ENCODE measurements around the gene PDGFC.
"Not testable (repeated sequence)": the region's sequence is repeated elsewhere in the genome, so short reads cannot be mapped to it uniquely, and the experiment has no call there.

PDGFC gene

DNA sequence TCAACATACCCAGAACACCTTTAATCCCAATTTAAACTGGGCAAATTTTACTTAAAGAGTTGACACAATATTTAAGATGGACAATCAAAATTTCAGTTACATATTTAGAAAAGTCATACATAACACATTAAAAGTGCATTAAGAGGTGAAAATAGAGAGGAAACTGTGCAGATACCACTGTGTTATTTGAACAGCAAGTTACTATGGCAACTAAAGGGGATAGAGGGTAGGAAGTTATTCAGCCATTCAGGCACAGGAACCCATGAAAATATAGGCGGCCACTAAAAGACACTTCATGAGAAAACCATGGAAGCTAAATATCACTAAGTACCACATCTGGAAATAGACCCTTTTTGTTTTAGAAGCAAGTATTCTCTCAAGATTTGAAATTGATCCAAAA, 75.1 kb downstream of the PDGFC start:
- peak; percentile 34 for DNase-seq

DNA sequence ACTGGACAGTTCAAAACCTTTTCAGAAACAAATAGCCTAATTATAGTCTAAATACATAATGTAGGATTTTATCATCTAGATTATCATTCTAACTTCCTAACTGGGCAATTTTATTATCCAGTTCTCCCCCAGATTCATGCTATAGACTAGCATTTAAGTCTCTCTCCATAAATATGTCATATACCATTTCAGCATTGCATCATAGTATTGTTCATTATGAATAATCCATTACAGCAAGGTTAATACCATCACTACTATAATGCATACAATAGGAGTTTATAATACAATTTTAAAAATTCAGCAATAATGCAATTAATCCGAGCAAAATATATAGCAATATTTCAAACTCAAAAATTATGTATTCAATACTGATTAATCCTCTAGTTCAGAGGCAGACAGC, 77.4 kb downstream of the PDGFC start:
- no peak for DNase-seq

DNA sequence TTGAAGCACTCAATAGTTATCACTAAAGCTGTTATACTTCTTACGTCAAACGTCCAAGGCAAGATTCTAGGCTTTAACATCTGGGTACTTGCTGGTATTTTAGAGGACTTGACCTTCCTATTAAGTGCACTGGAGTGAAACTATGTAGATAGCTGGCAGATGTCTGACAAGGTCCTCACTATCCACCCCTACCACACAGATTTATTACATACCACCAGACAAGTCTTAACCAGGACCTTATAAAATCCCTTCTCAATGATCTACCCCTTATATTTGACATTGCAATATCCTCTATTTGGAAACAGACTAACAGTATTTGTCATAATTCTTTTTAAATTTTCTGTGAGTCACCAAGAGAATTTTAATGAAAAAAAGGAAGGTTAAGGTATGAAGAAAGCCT, 78.8 kb downstream of the PDGFC start:
- DNase-seq, result no peak

DNA sequence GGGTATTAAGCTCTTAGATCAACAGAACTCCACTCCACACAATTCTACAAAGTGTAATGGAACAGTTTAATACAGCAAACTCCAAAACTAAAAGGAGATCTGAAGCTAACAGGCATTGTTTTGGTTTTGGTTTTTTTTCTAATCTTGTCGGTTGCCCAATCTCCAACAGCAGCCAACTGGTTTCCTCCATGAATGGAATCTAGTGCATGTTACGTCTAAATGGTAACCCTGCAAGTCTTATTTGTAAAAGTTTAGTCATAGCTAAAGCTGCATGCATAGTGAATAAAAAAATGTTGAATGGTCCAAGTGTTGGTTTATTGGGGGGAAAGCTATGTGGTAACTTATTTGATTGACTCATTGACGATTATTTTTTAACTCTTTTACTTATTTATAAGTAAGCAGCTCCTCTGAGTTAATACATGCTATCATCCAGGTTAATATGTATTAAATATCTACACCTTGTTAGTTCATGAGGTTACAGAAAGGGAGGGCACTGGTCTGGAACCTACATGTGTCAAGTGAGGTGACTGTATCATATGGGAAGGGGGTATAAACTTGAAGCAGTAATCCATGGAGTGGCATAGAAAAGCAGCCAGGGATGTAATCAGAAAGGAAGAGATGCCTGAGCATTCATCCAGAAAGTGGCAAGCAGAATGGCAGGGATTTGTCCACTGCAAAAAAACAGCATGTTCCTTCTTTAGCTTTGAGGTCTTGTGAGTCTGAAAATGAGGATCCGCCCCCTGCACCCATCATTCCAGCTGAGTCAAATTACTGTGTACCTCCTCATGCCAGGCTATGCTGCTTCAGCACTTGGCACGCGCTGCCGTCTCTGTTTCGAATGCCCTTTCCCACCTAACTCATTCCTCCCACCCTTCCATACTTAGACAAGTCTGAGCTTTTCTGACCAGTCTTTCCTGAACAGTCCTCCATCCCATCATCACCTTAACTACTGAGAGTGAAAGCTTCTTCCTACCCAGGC, 81.7 kb downstream of the PDGFC start:
- no peak for DNase-seq

DNA sequence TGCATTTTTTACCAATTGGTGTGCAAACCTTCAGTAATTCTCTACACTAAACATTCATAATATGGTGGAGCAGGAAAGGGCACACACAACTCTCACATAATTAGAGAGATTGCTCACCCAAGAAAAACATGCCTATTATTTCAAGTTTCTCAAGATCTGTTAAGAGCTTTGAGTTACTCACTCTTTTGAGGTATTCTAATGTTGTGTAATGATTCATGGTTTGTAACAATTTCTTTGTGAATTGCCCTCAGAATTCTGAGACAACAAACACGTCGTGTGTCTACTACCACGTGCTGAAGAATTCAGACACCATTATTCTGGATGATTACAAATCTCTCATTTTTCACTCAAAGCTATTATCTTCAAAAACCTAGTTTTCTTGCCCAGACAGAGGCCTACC, 82.8 kb downstream of the PDGFC start:
- no peak for DNase-seq

DNA sequence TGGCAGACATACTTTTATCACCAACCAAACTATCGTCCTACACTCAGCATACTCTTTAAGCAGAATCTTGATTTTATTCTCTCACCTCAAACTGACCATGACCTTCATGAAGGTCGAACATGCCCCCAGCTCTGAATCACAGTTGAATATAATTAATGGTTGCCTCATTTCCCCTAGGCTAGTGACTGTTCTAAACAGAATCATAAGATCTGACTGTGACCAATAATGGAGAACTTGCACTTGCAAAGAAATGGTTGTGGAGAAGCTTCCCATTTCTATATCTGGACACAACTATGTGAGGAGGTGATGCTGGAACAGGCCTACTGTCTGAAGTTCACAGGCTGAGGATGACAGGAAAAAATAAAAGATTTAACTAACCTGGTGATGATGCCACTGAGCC, 85.1 kb downstream of the PDGFC start:
- DNase-seq, result no peak

DNA sequence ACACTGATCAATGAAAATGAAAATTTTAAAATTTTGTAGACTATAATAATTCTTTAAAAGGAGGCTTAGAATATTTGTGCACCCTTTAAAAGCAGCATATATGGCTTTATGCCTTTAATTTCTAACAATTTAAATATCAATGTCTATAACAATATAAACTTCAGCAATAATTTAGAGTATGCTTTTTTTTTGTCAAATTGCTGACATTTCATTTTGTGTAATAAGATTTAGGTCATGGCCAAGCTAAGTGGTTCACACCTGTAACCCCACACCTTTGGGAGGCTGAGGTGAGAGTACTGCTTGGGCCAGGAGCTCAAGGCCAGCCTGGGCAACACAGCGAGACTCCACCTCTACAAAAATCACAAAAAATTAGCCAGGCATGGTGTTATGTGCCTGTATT, 86.2 kb downstream of the PDGFC start:
- no peak for DNase-seq

DNA sequence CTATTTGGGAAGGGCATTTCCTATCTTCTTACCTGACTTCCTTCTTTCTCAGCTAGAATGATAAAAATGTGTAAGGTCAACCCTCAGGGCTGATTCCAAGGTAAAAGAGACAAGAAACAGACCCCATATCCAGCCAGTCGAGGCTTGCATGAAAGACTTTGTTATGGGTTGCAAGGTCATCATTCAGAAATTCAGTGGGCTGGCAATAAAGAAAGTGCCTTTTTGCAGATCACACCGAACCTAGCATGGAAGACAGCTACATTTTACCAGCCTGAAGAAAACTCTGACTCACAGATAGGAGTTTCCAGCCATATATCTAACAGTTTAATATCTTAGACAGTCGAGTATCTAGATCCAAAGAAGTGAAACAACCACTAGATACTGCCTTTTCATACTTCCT, 87.4 kb downstream of the PDGFC start:
- DNase-seq, result no peak

DNA sequence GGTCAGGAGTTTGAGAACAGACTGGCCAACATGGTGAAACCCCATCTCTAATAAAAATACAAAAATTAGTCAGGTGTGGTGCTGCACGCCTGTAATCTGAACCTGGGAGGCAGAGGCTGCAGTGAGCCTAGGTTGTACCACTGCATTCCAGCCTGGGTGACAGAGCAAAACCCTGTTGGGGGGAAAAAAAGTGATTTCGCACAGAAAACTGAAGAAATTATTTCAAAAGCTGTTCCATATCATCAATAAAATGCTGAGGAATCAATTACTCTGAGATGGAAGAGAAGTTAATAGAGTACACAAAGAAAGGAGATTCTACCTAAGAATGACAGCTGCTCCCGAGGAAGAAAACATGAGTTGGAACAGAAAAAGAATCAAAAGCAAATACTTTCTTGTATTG, 95.9 kb downstream of the PDGFC start:
- no peak for DNase-seq

DNA sequence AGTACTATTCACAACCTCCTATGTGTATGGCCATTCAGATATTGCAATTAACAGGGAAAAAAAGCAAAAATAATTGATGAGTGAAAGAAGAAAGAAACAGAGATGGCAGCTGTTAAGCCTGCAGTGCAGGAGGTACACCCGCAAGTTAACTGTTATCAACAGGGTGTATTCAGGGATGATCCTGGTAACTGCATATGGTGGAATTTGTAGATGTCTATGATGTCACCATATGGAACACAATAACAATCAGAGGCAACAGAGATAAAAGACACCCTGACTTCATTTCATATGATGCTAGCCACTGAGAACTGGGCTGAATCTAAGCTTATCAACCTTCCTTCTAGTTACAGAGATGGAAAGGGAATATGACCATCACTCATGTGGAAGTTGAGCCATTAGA, 96.5 kb downstream of the PDGFC start:
- no peak for DNase-seq

DNA sequence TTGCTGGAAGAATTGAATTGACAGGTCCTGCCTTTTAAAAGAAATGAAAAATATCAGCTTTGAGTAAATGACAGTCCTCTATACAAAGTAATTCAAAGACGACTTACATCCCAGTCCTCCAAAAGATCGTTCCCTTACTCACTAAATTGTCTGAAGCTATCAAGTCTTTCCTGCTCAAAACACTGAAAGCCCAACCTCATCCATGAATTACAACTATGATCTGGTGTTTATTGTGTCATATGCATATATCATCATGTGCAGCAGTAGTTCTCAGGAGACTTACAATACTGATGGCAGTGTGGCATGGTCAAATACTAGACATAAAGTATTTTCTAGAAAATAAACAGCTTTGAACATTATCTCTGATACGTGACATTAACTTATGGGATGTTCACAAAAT, 97.8 kb downstream of the PDGFC start:
- no peak for DNase-seq

DNA sequence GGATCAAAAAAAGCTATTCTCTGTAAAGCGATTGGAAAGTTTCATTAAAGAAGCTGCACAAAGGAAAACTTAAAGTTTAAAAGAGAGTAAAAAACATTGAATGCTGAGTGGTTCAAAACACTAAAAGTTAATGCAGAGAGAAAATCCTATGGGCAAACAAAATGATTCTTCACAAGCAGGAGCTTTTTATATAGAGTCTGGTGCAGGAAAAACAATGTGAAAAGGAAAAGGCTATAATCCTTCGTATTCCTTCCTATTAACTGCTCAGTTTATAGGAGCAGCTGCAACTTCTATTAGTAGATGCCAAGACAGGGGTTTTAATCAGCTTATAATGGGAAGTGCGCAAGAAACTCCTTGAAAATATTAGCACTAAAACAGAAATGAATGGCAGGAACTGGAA, 100.7 kb downstream of the PDGFC start:
- DNase-seq, result no peak

DNA sequence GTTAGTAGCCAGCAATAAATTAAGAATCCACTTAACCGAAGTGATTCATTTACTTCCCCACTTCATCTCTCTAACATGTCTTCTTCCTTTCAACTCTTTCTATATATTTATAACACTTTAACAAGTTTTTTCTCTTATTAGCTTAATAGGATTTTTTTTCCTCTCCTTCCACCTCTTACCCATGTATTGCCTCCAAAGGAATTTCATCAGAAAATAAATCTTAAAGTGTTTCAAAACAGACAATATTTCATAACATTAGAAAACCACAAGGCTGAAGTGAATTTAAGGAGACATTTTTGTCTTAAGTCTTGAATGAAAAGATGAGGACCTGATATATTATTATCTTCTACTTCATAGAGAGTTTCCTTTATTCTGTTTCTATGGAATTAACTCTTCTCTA, 101.5 kb downstream of the PDGFC start:
- DNase-seq, result no peak

DNA sequence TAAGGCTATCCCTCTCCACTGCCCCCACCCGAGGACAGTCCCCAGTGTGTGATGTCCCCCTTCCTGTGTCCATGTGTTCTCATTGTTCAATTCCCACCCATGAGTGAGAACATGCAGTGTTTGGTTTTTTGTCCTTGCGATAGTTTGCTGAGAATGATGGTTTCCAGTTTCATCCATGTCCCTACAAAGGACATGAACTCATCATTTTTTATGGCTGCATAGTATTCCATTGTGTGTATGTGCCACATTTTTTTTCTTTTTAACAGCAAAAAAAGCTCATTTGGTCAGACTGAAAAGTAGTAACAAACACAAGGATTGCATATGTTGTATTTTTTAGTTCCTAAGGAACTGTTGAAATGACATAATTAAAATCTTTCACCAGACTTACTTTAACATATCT, 105.5 kb downstream of the PDGFC start:
- DNase-seq, result not testable (repeated sequence)

DNA sequence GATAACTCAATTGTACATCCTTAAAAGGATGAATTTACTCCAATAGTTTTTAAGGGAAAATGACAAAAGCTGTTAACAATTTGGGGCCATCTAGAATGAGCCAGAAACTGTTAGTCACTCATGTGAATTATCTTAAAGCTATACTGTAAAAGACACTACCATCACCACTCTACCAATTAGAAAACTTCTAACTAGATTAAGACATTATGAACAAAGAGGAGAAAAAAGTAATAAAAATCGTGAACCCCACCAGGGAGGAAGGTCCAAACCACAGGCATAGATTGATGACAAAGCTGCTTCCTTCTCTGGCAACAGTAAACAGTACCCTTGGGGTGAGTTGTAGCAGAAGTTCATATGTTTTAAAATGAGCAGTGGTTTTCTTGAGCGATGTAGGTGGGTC, 106.1 kb downstream of the PDGFC start:
- DNase-seq, result no peak

DNA sequence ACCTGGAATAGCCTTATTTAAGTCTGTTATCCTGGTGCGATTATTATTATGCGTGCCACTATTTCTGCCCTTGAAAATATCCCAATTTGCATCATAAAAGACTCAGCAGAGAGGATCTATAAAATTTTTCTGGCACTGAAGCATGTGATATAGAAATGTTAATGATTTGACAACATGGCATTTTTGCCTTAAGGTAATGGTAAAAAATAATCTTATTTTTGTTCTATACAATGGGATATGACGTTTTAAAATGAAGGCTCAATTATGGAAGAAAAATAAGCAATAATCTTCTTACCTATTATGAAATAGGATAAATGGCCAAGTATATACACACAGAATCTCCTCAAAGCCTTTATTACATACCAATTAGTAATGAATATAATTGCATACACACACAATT, 113.5 kb downstream of the PDGFC start:
- no peak for DNase-seq

DNA sequence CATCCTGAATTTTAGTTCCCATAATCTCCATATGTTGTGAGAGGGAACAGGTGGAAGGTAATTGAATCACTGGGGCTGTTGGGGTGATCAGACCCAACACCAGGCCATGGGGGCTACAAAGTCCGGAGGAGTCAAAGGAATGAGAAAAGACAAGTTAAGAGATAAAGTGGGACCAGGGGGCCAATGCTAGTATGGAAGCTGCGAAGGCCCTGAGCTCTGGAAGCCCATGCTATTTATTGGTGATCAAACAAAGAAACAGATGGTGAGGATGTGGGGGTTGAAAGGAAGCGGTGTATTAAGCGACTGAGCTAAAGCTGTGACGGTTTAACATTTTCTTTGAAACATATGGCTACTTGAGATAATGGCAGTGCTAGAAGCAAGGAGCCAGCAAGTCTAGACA, 132.8 kb downstream of the PDGFC start:
- peak; percentile 24 for DNase-seq

DNA sequence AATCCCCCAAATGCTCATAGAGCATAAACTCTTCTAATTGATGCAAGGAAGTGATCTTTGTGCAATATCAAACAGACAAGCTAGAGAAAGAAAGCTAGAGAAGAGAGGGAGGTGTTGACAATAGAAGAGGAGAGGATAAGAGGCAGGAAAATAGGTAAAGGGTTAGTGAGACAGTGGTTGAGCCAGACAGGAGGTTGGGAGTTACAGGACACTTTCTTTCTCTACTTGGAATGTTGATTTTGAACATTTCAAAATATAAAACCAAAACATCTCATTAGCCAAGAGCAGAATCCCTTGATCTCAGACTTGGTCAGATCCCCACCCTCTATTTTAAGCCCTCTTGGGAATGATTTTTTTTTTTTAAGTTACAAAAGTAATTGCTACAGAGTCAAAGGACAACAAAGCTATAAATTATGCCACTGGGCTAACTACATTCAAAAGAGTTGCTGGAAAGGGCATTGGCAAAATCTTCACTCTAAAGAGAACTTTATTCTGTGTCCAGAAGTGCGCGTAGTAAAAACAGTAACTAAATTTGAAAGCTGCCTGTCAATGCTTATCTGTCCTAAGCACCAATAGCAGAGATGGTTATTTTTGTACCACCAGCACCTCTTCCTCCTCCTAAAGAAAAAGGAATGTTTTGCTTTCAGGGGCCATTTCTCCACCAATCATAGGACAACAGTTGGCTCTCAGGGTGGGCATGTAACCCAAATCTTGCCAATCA, 133.8 kb downstream of the PDGFC start:
- no peak for DNase-seq

DNA sequence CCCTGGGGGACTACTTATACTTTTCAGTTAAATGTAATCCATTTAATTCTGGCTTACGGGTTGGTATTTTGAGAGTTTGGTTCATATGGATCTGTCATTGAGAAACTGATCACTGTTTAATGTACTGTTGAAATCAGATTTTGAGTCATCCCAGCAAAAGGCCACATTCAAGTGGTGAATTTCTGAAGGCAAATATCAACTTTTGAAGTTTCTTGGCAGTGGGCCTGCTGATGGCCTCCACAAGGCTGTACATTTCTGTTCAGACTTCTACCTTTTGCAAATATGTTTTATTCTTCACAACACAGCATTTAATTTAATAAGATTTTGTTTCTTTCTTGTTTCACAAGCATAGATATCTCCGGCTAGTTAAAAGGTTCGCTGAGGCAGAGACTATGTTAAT, 138.7 kb downstream of the PDGFC start:
- DNase-seq, result no peak

DNA sequence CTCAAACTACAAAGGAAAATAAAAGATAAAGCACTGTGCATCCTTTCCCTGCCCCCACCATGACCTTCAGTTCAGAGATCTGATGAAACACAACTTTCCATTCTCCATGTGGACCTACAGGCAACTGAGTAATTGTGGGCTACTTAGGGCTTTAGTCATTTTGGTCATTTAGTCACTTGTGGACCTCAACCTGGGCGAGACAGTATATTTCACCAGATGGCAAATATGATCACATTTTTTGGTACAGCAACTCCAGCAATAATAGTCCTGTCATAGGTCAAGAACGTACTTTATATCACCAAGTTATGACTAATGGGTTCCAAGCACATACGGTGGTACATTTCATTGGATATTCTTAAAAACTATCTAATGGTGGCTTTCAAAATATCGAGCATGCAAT, 141.2 kb downstream of the PDGFC start:
- no peak for DNase-seq

DNA sequence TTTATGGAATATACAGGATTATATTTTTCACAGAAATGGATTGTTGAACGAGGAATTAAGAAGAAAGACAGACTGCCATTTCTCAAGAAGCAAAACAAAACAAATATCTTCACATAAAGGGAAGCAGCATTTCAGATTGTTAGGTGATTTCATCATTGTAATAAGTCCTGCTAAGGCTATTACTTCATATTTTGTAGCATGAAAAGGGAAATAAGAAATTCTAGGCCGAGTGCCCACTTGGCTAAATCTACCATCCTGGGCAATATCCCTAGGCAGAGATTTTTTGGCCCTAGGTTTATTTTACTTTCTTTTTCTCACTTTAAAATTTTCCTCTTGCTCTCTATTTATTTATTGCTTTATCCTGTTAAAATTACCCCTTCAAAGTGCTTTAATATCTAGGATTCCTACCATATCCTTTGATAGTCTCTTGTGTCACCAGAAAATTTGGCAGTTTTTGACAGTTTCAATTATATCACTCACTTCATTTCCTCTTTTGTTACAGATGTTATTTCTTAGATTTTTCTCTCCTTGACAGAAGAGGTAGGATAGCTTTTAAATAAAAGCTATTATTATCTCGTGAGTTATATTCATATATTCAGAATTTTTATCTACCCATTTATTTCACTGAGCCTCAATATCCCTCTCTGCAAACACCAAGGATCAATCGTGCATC, 142.3 kb downstream of the PDGFC start:
- no peak for DNase-seq

DNA sequence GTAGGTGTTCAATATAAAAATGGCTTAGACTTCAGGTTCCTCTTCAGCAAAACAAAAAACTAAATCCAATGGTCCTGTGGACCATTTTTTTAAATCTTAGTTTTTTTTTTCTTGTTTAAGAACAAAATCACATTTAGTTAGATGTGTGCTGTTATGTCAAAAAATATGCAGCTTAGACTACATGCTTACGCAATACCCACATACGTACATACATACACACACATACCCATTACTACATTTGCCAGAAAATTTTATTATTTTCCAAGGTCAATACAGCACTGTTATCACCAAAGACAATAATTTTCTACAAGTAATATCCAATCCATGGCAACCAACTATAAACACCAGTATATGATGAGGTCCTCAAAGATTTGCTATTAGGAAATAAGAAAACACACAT, 144.1 kb downstream of the PDGFC start:
- DNase-seq, result no peak

DNA sequence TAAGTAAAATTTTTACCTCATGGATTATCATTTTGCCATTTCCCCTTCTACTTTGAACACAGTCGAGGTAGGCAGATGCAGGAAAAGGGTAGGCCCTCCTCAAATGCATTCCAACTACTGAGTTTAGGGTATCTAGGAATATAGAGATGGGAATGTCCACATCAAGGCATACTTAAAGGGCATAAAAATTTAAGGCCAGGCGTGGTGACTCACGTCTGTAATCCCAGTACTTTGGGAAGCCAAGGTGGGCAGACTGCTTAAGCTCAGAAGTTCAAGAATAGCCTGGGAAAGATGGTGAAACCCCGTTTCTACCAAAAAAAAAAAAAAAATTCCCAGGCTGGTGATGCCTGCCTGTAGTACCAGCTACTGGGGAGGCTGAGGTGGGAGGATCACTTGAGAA, 146.5 kb downstream of the PDGFC start:
- DNase-seq, result no peak
